ENCODE results near the gene CADM1. TPM values are rescaled to one million over a fixed set of nuclear protein-coding genes. Genes with fewer than 3 reads are reported as not detected.

The CADM1 gene
- polyA plus RNA-seq, 1 donor (not counting 4 experiments of a cell fraction or from before 2014, with no cell fraction given) = 9.5 TPM

DNA sequence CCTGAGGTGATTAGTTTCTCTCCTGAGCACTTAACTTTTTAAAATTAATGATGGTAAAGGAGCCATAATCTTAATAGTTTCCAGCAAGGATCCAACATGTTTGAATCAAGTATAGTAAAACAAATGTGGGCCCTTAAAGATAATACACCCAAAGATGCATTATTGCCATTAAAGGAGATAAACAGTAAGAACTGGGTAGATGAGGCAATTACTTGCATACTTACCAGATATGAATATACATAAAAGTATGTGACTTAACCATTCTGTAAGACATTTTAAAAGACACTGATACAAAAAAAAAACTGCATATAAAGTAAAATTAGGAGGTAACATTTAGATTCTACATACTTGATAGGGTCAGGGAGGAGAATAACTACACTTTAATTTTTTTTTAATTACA lies 48.2 kb downstream of the CADM1 start:
- Histone ChIP-seq H3K79me2 (ENCODE audit: control insufficient read depth, insufficient read depth, low read length) (no peaks in the 10 kb centered on the region), H3K4me2 (ENCODE audit: control insufficient read depth, extremely low read depth, insufficient read depth, low read depth, low read length) (no peak overlapping the region), H2AFZ (ENCODE audit: control insufficient read depth, low read length) (no peak overlapping the region), H3K9me1 (ENCODE audit: control insufficient read depth, extremely low read depth, insufficient read depth, low read length) (no peaks in the 10 kb centered on the region), H3K27ac (ENCODE audit: control insufficient read depth, insufficient read depth, low read length) (no peak overlapping the region), H3K4me1 (ENCODE audit: control insufficient read depth, extremely low read depth, insufficient read depth, low read length) (no peaks in the 10 kb centered on the region), H3K9me3 (ENCODE audit: control insufficient read depth, low read depth, low read length) (no peaks in the 10 kb centered on the region), H3K4me3 (ENCODE audit: control insufficient read depth in 2 of 3, extremely low read depth in 1 of 3, insufficient read depth in 2 of 3, low read depth in 1 of 3, low read length in 3 of 3) (no peak overlapping the region), H3K9ac (ENCODE audit: control insufficient read depth, extremely low read depth, insufficient read depth, low read length) (no peak overlapping the region), H3K36me3 (ENCODE audit: control insufficient read depth in 2 of 2, extremely low read depth in 1 of 2, insufficient read depth in 2 of 2, low read length in 2 of 2) (no peaks in the 10 kb centered on the region), H3K27me3 (ENCODE audit: control insufficient read depth, extremely low read depth, insufficient read depth, low read length) (no peaks in the 10 kb centered on the region), H4K20me1 (ENCODE audit: control insufficient read depth, extremely low read depth, insufficient read depth, low read length) (no peaks in the 10 kb centered on the region)
- FAIRE-seq (no peak), DNase-seq (ENCODE audit: low read depth, low spot score) (no peak)
- TF ChIP-seq EZH2 (IDR thresholded peaks at IDR 0.05; ENCODE audit: low read length) = no peak
- TF ChIP-seq, protein P1, sequence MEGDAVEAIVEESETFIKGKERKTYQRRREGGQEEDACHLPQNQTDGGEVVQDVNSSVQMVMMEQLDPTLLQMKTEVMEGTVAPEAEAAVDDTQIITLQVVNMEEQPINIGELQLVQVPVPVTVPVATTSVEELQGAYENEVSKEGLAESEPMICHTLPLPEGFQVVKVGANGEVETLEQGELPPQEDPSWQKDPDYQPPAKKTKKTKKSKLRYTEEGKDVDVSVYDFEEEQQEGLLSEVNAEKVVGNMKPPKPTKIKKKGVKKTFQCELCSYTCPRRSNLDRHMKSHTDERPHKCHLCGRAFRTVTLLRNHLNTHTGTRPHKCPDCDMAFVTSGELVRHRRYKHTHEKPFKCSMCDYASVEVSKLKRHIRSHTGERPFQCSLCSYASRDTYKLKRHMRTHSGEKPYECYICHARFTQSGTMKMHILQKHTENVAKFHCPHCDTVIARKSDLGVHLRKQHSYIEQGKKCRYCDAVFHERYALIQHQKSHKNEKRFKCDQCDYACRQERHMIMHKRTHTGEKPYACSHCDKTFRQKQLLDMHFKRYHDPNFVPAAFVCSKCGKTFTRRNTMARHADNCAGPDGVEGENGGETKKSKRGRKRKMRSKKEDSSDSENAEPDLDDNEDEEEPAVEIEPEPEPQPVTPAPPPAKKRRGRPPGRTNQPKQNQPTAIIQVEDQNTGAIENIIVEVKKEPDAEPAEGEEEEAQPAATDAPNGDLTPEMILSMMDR (optimal IDR thresholded peaks at IDR 0.05 in 1 of 3, IDR thresholded peaks at IDR 0.05 in 1 of 3, conservative IDR thresholded peaks at IDR 0.05 in 1 of 3; ENCODE audit: extremely low read depth in 1 of 3, insufficient read depth in 2 of 3, low read length in 3 of 3) = no peak
- dilution Hi-C loops (cut with MboI; ENCODE audit: extremely low pct_ligation_motif_present, low sequenced_read_pairs) = no loop called here

DNA sequence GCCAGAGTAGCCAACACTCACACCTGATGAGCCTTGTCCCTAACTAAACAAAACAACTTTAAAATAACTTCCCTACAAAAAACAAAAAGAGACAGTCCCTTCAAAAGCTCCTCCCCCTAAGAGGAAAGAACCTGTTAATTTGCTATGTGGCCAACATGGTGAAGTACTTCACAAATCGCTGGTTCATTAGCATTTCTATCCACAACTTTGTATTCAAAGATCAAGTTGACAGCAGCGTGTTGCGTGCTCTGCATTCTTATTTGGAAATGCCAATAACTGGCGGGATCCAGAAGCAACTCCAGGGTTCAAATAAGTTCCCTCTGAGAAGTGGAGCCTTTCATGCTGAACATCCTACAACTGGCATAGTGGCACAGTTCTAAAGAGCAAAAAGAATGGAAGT lies 48.6 kb downstream of the CADM1 start:
- dilution Hi-C loops (cut with MboI; ENCODE audit: extremely low pct_ligation_motif_present, low sequenced_read_pairs) = no loop called here
- Histone ChIP-seq H3K36me3 (ENCODE audit: control insufficient read depth in 2 of 2, extremely low read depth in 1 of 2, insufficient read depth in 2 of 2, low read length in 2 of 2) (no peaks in the 10 kb centered on the region), H3K79me2 (ENCODE audit: control insufficient read depth, insufficient read depth, low read length) (no peaks in the 10 kb centered on the region), H4K20me1 (ENCODE audit: control insufficient read depth, extremely low read depth, insufficient read depth, low read length) (no peaks in the 10 kb centered on the region), H3K9me1 (ENCODE audit: control insufficient read depth, extremely low read depth, insufficient read depth, low read length) (no peaks in the 10 kb centered on the region), H3K4me1 (ENCODE audit: control insufficient read depth, extremely low read depth, insufficient read depth, low read length) (no peaks in the 10 kb centered on the region), H3K27ac (ENCODE audit: control insufficient read depth, insufficient read depth, low read length) (no peak overlapping the region), H2AFZ (ENCODE audit: control insufficient read depth, low read length) (no peak overlapping the region), H3K9me3 (ENCODE audit: control insufficient read depth, low read depth, low read length) (no peaks in the 10 kb centered on the region), H3K9ac (ENCODE audit: control insufficient read depth, extremely low read depth, insufficient read depth, low read length) (no peak overlapping the region), H3K27me3 (ENCODE audit: control insufficient read depth, extremely low read depth, insufficient read depth, low read length) (no peaks in the 10 kb centered on the region), H3K4me3 (ENCODE audit: control insufficient read depth in 2 of 3, extremely low read depth in 1 of 3, insufficient read depth in 2 of 3, low read depth in 1 of 3, low read length in 3 of 3) (no peak overlapping the region), H3K4me2 (ENCODE audit: control insufficient read depth, extremely low read depth, insufficient read depth, low read depth, low read length) (no peak overlapping the region)
- FAIRE-seq (no peak), DNase-seq (ENCODE audit: low read depth, low spot score) (no peak)
- no peak for TF ChIP-seq EZH2 (IDR thresholded peaks at IDR 0.05; ENCODE audit: low read length)
- TF ChIP-seq, protein P1 (optimal IDR thresholded peaks at IDR 0.05 in 1 of 3, IDR thresholded peaks at IDR 0.05 in 1 of 3, conservative IDR thresholded peaks at IDR 0.05 in 1 of 3; ENCODE audit: extremely low read depth in 1 of 3, insufficient read depth in 2 of 3, low read length in 3 of 3) = no peak

Measured in keratinocyte (primary cell).